Dedifferentiated amniotic fluid mesenchymal stem cell (primary cell): Measurements from ENCODE around the gene KCNQ1OT1.

Experiments
- DNase-seq: peaks from one replicate; pipeline ENCODE4 v3.0.0-alpha.2; 2016; ENCODE audit errors: extremely low spot score

KCNQ1OT1 gene

DNA sequence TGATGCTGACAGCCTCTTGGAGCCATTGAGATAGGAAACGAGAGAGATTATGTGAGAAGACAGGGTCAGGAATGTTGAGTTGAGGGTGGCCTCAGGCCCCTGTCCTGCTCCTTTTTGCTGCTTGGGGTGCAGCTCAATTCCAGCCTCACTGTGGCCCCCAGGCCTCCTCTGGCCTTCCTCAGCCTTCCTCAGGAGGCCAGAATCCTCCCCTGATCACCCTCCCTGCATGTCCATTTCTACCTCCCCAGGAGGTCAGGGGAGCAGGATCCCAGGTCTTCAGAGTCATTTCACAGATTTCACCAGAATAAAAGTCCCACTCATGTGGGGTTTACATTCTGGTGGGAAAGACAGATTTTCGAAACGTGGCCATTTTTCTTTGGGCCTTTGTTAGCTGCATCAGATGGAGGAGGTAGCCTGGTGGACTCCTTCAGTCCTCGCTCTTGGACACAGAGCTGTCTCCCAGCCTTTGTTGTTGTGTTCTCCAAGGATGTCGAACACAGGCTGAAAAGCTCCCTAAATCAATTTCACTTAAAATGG lies 2.2 kb upstream of the KCNQ1OT1 start:
- no peak for DNase-seq

DNA sequence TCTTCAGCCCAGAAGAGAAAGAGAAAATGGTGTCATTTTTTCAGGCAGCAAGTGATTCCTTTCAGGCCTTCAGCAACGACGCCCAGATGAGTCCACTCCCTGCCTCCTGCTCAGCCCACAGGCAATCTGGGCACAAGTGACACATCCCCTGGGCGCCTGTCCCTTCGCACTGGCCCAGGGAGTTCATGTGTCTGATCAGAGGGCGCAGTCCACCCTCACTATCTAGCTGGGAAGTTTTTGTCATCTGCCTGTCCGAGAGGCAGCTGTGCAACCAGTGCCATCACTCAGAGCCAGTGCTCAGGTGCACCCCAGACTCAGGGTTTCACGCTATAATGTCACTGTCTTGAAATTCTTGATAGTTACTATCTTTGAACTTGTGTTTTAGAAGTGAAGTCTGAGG lies 1.4 kb upstream of the KCNQ1OT1 start:
- no peak for DNase-seq

- DNase-seq, result no peak
These were observed 819 bp upstream of the KCNQ1OT1 start for GRCh38 chr11:2700415-2701211.

GRCh38 chr11:2699185-2699530 lies 636 bp downstream of the KCNQ1OT1 start:
- DNase-seq, result no peak

- DNase-seq, result no peak
These were observed 1.2 kb downstream of the KCNQ1OT1 start for GRCh38 chr11:2698386-2699184.

DNA sequence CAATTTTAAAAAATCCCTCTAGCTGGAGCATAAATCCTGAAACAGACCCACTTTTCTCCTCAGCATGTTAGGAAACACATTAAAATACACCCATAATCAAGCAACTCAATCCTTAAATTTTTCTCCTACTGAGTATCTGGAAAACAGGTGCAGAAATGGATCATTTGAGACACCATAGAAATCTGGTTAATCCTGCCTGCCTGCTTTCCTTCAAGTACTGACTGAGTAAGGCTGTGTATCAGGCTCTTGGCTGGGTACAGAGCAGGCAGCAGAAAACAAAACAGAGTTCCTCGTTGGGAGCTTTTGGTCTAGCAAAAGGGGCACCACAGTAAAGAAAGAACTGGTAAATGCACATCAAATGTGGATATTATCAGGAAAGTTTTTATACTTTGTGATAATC lies 1.9 kb downstream of the KCNQ1OT1 start:
- DNase-seq, result no peak

- DNase-seq, result no peak
These were observed 3.3 kb downstream of the KCNQ1OT1 start for GRCh38 chr11:2696455-2696854.

DNA sequence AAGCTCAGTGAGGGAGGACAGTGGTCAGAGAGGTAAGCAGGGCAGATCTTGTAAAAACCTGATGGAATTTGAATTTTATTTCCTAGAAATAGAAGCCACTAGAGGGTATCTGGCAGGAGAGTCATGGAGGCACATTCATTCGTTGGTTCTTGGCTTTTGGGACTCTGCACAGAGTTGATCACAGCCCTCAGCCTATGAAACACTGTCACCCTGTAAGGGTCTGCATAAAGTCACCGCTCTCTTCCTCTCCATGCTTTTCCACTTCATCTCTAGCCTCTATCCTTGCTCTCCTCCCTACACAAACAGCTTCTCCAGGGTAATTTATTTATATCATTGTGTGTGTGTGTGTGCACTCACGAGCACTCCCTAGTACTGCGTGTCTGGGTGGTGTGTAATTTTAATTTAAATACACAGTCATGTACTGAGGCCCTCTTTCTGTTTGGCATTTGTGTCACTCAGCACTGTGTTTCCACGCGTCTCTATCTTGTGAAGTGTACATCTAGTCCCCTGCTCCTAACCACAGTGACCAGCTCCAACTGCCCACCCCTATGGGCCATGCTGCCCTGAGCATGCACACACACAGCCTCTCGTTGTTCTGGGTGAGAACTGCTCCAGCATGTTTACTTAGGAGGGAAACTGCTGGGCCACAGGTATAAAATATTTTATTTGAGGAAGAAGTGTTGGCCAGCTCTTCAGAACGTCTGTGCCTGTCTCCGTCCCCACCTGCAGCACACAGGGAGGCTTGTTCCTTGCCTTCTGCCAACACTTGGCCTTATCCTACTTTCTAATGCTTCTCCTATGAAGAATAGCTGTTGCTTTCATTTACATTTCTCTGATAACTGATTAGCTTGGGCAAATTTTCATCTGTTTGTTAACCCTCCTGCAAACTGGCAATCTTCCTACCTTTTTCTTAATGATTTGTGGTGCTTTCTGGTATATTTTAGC lies 4.5 kb downstream of the KCNQ1OT1 start:
- DNase-seq, result no peak

- DNase-seq, result no peak
These were observed 5.3 kb downstream of the KCNQ1OT1 start for GRCh38 chr11:2694495-2694894.

DNA sequence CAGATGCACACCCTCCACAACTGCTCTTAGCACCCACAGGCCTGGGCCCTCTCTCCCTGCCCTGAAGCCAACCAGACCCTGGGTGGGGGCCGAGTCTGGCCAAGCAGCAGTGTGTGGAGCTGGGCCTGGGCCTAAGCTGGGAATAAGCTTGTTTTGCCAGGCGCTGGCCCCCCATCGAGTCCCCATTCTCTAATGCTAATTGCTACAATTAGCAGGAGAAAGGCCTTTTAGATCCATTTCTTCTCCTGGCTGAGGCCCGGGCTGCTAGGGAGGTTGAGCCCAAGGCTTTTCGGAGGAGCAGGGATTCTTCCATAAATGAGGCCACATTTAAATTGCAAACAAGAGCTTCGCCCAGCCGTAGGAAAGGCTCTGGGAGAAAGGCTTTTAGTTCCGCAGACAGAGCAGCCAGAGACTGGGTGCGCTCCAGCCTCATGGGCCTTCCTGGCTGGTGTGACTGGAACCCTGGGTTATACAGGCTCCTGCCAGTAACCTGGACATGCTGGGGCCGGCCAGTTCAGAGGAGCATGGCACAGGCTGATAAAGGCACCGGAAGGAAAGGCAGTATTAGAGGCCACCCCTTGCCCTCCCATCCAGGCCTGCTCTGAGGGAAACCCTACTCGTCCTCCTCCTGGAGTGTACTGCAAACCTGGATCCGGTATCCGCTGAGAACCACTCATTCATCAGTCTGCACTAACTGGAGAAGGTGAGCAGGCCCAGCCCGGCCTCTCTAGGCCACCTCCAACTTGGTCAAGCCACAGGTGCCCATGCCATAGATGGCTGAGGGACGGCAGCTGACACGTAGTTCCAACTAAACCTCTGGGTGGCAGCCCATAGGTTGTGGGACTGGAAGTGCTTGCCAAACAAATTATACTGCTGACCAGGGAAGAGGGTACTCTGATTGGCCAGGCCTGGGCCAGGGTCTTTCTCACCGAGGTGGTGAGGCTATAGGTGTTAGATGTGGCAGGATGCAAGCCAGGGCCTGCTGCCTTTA lies 6.2 kb downstream of the KCNQ1OT1 start:
- DNase-seq, result no peak

DNA sequence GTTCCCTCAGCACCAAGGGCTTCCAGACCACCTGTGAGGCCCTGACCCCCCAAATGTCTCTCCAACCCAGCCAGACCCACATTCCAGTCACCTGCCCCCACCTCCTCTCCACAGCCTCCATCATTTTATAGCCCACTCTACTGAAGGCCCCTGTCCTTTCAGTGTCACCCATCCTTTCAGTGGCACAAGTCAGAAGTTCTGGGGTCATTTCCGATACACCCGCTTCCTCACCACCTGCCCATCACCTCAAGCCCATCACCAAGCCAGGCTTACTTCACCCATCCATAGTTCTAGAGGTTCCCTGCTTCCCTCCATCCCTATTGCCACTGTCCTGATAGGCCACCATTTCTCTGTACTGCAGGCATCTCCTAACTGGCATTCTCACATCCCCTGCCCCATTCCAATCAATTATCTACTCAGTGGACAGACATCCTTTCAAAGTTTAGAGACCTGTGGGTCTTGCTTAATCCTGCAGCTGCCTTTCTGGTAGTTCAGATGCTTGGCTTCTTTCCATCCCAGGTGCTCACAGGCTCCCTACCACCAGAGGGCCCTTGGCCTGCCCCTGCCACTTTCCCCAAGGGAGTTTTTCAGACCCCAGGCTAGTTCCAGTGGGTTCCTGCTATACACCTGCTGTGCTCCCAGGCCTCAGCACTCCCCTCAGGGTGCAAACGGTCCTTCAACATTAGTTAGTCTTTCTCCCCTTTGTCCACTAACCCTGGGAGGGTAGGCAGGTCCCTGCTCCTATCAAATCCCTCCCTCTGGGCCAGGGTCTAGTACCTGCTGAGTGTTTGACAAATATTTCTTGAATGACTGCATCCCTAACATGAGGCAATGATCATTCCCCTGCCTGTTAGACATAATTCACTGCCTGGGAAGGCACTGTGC lies 7.6 kb downstream of the KCNQ1OT1 start:
- DNase-seq, result no peak

DNA sequence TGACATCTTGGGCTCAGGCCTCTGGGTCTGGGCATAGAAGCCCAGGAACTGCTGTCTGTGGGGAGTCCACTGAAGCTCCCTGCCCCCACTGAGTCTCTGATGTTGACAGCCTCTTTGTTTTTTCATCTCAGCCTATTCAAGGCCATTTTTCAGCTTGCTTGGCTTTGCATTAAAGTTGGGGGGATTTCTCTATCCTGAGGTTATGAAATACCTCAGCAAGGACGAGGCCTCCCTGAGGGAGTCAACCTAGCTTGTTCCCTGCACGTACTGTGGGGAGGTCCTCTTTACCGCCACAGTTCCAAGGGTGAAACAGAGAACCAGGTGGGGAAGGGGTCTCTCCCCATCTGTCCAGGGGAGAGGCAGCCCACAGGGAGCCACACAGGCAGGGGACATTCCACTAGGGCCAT lies 8.4 kb downstream of the KCNQ1OT1 start:
- DNase-seq, result no peak

- no peak for DNase-seq
These were observed 9.0 kb downstream of the KCNQ1OT1 start for GRCh38 chr11:2690596-2691354.

GRCh38 chr11:2689651-2690575 lies 9.9 kb downstream of the KCNQ1OT1 start:
- no peak for DNase-seq

GRCh38 chr11:2688381-2689231 lies 11.2 kb downstream of the KCNQ1OT1 start:
- DNase-seq, result no peak

GRCh38 chr11:2687782-2688191 lies 12.0 kb downstream of the KCNQ1OT1 start:
- no peak for DNase-seq

- no peak for DNase-seq
These were observed 12.6 kb downstream of the KCNQ1OT1 start for GRCh38 chr11:2687223-2687530.
